ENCODE data around the gene PMF1.

- peak; percentile 79 to 94 (median 82) for TF ChIP-seq POLR2AphosphoS5 (IDR thresholded peaks at IDR 0.05)
- peak; percentile 45 to 57 (median 48) for TF ChIP-seq CTCF (IDR thresholded peaks at IDR 0.05)
- TF ChIP-seq POLR2A (IDR thresholded peaks at IDR 0.05), result peak; percentile 76
Measured at GRCh38 chr1:156193488-156194299, 19.1 kb upstream of the PMF1 start, which contains the start of gene SLC25A44.

All from breast epithelium (tissue), 3 donors.